Liver (tissue), 3 donors: Measurements from ENCODE around the gene GCLC.

Experiments
- EGR1 ChIP-seq, 2 donors: IDR thresholded peaks; 2 replicates each; pipeline ENCODE4 v1.6.1; 2016 to 2018; ENCODE audit warnings: antibody characterized with exemption in 2 of 2, low read depth in 2 of 2
- FOXA1 ChIP-seq: IDR thresholded peaks from 2 replicates; pipeline ENCODE4 v1.6.1; 2016; ENCODE audit warnings: antibody characterized with exemption
- JUND ChIP-seq, 2 donors: IDR thresholded peaks; 2 replicates each; pipeline ENCODE4 v1.6.1; 2016; ENCODE audit warnings: antibody characterized with exemption in 2 of 2
- MAX ChIP-seq: IDR thresholded peaks from 2 replicates; pipeline ENCODE4 v1.6.1; 2016; ENCODE audit warnings: antibody characterized with exemption
- NR2F2 ChIP-seq: IDR thresholded peaks from 2 replicates; pipeline ENCODE4 v1.6.1; 2016; ENCODE audit warnings: antibody characterized with exemption
- RAD21 ChIP-seq, 2 donors: IDR thresholded peaks; 2 replicates each; pipeline ENCODE4 v1.6.1; 2016; ENCODE audit warnings: antibody characterized with exemption in 2 of 2, mild to moderate bottlenecking in 2 of 2
- RXRA ChIP-seq, 2 donors: IDR thresholded peaks; 2 replicates each; pipeline ENCODE4 v1.6.1; 2017 to 2018; ENCODE audit warnings: antibody characterized with exemption in 2 of 2, mild to moderate bottlenecking in 1 of 2
- SP1 ChIP-seq: IDR thresholded peaks from 2 replicates; pipeline ENCODE4 v1.6.1; 2018; ENCODE audit warnings: antibody characterized with exemption, mild to moderate bottlenecking
- TAF1 ChIP-seq: conservative IDR thresholded peaks from 2 replicates; pipeline ENCODE4 v1.6.1; 2016; ENCODE audit warnings: antibody characterized with exemption, mild to moderate bottlenecking
- TF ChIP-seq, protein P1 (sequence below): fragments of 150-350 bp; IDR thresholded peaks from 2 replicates; pipeline ENCODE4 v1.5.1; 2017; ENCODE audit warnings: improper control_type of control experiment, low read depth, low read length; ENCODE audit not compliant: missing input control
- TF ChIP-seq, protein P2 (sequence below): IDR thresholded peaks from 2 replicates; pipeline ENCODE4 v1.6.1; 2016; ENCODE audit warnings: antibody characterized with exemption, mild to moderate bottlenecking
- donor health status: healthy.
- donor health status: healthy.

GRCh38 chr6:53536561-53536960, 8.3 kb downstream of the GCLC start:
- TF ChIP-seq RAD21 (IDR thresholded peaks at IDR 0.05) (no peak), TAF1 (no peak), MAX (no peak), SP1 (no peak), RXRA (IDR thresholded peaks at IDR 0.05) (no peak), EGR1 (IDR thresholded peaks at IDR 0.05; ENCODE audit: low read depth in 2 of 2) (no peak), NR2F2 (no peak), JUND (IDR thresholded peaks at IDR 0.05) (no peak), FOXA1 (no peak)
- TF ChIP-seq, protein P1, sequence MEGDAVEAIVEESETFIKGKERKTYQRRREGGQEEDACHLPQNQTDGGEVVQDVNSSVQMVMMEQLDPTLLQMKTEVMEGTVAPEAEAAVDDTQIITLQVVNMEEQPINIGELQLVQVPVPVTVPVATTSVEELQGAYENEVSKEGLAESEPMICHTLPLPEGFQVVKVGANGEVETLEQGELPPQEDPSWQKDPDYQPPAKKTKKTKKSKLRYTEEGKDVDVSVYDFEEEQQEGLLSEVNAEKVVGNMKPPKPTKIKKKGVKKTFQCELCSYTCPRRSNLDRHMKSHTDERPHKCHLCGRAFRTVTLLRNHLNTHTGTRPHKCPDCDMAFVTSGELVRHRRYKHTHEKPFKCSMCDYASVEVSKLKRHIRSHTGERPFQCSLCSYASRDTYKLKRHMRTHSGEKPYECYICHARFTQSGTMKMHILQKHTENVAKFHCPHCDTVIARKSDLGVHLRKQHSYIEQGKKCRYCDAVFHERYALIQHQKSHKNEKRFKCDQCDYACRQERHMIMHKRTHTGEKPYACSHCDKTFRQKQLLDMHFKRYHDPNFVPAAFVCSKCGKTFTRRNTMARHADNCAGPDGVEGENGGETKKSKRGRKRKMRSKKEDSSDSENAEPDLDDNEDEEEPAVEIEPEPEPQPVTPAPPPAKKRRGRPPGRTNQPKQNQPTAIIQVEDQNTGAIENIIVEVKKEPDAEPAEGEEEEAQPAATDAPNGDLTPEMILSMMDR: no peak
- TF ChIP-seq, protein P2, sequence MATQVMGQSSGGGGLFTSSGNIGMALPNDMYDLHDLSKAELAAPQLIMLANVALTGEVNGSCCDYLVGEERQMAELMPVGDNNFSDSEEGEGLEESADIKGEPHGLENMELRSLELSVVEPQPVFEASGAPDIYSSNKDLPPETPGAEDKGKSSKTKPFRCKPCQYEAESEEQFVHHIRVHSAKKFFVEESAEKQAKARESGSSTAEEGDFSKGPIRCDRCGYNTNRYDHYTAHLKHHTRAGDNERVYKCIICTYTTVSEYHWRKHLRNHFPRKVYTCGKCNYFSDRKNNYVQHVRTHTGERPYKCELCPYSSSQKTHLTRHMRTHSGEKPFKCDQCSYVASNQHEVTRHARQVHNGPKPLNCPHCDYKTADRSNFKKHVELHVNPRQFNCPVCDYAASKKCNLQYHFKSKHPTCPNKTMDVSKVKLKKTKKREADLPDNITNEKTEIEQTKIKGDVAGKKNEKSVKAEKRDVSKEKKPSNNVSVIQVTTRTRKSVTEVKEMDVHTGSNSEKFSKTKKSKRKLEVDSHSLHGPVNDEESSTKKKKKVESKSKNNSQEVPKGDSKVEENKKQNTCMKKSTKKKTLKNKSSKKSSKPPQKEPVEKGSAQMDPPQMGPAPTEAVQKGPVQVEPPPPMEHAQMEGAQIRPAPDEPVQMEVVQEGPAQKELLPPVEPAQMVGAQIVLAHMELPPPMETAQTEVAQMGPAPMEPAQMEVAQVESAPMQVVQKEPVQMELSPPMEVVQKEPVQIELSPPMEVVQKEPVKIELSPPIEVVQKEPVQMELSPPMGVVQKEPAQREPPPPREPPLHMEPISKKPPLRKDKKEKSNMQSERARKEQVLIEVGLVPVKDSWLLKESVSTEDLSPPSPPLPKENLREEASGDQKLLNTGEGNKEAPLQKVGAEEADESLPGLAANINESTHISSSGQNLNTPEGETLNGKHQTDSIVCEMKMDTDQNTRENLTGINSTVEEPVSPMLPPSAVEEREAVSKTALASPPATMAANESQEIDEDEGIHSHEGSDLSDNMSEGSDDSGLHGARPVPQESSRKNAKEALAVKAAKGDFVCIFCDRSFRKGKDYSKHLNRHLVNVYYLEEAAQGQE: no peak
